Liver (tissue), 9 donors: ENCODE data around the gene LRRN3. TPM values are rescaled to one million over a fixed set of nuclear protein-coding genes. Genes with fewer than 3 reads are reported as not detected.

Experiments
- DNase-seq: peaks from one replicate; pipeline ENCODE4 v3.0.0-alpha.2; 2017; ENCODE audit warnings: low spot score
- H3K27ac ChIP-seq, 2 donors: one replicate each; pipeline ENCODE4 v1.7.0; 2013; ENCODE audit warnings: inconsistent platforms in 2 of 2, low read length in 2 of 2, control low read depth in 1 of 2, low read depth in 1 of 2, mild to moderate bottlenecking in 1 of 2
- H3K27me3 ChIP-seq, 4 donors: one replicate each; pipeline versions ENCODE4 v1.6.1 to v1.7.0; 2013; ENCODE audit warnings: low read length in 3 of 4, inconsistent platforms in 1 of 4, mild to moderate bottlenecking in 1 of 4, moderate library complexity in 1 of 4; ENCODE audit not compliant: control insufficient read depth in 4 of 4, insufficient read depth in 4 of 4
- H3K36me3 ChIP-seq, 4 donors: one replicate each; pipeline versions ENCODE4 v1.6.1 to v1.7.0; 2013; ENCODE audit warnings: low read length in 3 of 4, mild to moderate bottlenecking in 3 of 4, low read depth in 1 of 4, moderate library complexity in 1 of 4; ENCODE audit not compliant: control insufficient read depth in 4 of 4, insufficient read depth in 3 of 4
- H3K4me1 ChIP-seq, 4 donors: one replicate each; pipeline versions ENCODE4 v1.6.1 to v1.7.0; 2013; ENCODE audit warnings: low read length in 3 of 4, mild to moderate bottlenecking in 3 of 4, moderate library complexity in 1 of 4; ENCODE audit not compliant: control insufficient read depth in 4 of 4, insufficient read depth in 4 of 4
- H3K4me3 ChIP-seq, 3 donors: one replicate each; pipeline versions ENCODE4 v1.6.1 to v1.7.0; 2013; ENCODE audit warnings: low read length in 3 of 3, control low read depth in 1 of 3, low read depth in 1 of 3, mild to moderate bottlenecking in 1 of 3
- H3K9ac ChIP-seq, 2 donors: one replicate each; pipeline ENCODE4 v1.7.0; 2013; ENCODE audit warnings: low read length in 2 of 2, mild to moderate bottlenecking in 2 of 2, moderate library complexity in 2 of 2, control low read depth in 1 of 2, low read depth in 1 of 2
- H3K9me3 ChIP-seq, 4 donors: one replicate each; pipeline versions ENCODE4 v1.6.1 to v1.7.0; 2013; ENCODE audit warnings: low read length in 3 of 4; ENCODE audit not compliant: control insufficient read depth in 4 of 4
- FOXA1 ChIP-seq: IDR thresholded peaks from 2 replicates; pipeline ENCODE4 v1.6.1; 2016; ENCODE audit warnings: antibody characterized with exemption
- GABPA ChIP-seq, 2 donors: IDR thresholded peaks in 1 of 2; conservative IDR thresholded peaks in 1 of 2; 2 replicates each; pipeline ENCODE4 v1.6.1; 2016; ENCODE audit warnings: antibody characterized with exemption in 2 of 2, mild to moderate bottlenecking in 1 of 2, moderate library complexity in 1 of 2
- HNF4G ChIP-seq: IDR thresholded peaks from 2 replicates; pipeline ENCODE4 v1.6.1; 2016; ENCODE audit warnings: antibody characterized with exemption
- JUND ChIP-seq, 2 donors: IDR thresholded peaks; 2 replicates each; pipeline ENCODE4 v1.6.1; 2016; ENCODE audit warnings: antibody characterized with exemption in 2 of 2
- NR2F2 ChIP-seq: IDR thresholded peaks from 2 replicates; pipeline ENCODE4 v1.6.1; 2016; ENCODE audit warnings: antibody characterized with exemption
- RXRA ChIP-seq, 2 donors: IDR thresholded peaks; 2 replicates each; pipeline ENCODE4 v1.6.1; 2017 to 2018; ENCODE audit warnings: antibody characterized with exemption in 2 of 2, mild to moderate bottlenecking in 1 of 2
- SP1 ChIP-seq: IDR thresholded peaks from 2 replicates; pipeline ENCODE4 v1.6.1; 2018; ENCODE audit warnings: antibody characterized with exemption, mild to moderate bottlenecking
- WGBS: extraction: QIAGEN DNeasy Blood & Tissue Kit; methylation state at CpG from one replicate; pipeline ENCODE4 v1.1.7; 2013; 5-methylcytosine and 5-hydroxymethylcytosine counted together
- polyA plus RNA-seq, 2 donors: library from polyadenylated mRNA; stranded (reverse) in 1 of 2; unstranded in 1 of 2; fragments of 200-250 nt in 1 of 2; fragments of >200 nt in 1 of 2; fragmentation: Nextera tagmentation in 1 of 2; extraction: Ambion mirVana in 1 of 2; gene quantifications; one replicate each; pipeline versions ENCODE4 v1.2.1 to v1.2.3, GENCODE V29; 2013 to 2015
- total RNA-seq, 2 donors: library from RNA; depleted of rRNA; stranded (reverse); fragments of >200 nt; gene quantifications; one replicate each; pipeline ENCODE4 v1.2.3, GENCODE V29; 2014
- TF ChIP-seq, protein P1 (sequence below): fragments of 150-350 bp; IDR thresholded peaks from 2 replicates; pipeline ENCODE4 v1.5.1; 2017; ENCODE audit warnings: improper control_type of control experiment, low read depth, low read length; ENCODE audit not compliant: missing input control
- TF ChIP-seq, protein P2 (sequence below): IDR thresholded peaks from 2 replicates; pipeline ENCODE4 v1.6.1; 2016; ENCODE audit warnings: antibody characterized with exemption
- TF ChIP-seq, protein P3 (sequence below): IDR thresholded peaks from 2 replicates; pipeline ENCODE4 v1.6.1; 2016; ENCODE audit warnings: antibody characterized with exemption
- TF ChIP-seq, protein P4 (sequence below): IDR thresholded peaks from 2 replicates; pipeline ENCODE4 v1.6.1; 2016; ENCODE audit warnings: antibody characterized with exemption, mild to moderate bottlenecking
- TF ChIP-seq, protein P5 (sequence below): IDR thresholded peaks from 2 replicates; pipeline ENCODE4 v1.6.1; 2016; ENCODE audit warnings: antibody characterized with exemption
- donor health status: healthy.
- donor health status: healthy.
- donor health status: healthy.
- donor health status: healthy.
- donor health status: healthy.

LRRN3 gene
- total and polyA plus RNA-seq, 4 donors: 0.18 to 1.1 (median 0.32) TPM

DNA sequence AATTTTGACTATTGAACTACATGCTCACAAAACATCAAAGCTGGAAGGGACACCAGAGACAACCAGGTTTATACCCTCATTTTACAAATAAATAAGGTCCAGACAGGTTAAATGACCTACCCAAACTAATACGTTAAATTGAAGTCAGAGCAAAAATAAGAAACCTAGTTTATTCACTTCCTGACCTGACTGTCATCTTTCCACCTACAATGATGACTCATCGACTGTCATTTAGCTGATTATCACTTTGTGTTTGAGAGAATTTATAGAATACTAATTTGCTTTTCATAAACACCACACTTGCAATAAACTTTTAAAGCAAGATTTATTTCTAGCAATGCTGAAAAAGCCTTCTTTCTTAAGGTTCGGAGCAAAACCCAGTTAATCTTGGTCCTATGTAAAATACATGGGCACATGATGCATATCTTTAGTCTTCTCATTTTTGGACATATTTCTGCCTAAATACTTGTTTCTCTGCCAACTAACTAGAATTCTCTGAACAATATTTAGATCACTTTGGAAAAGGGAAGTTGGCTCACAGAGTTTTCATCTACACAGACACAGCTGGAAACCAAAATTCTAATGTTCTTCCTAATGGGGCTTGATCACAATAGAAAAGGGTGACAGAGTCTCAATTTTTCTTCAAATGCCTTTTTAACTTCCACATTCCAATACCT is 16.7 kb upstream of the LRRN3 start:
- H3K4me3 ChIP-seq: no peak overlapping the region
- DNase-seq: no peak
- WGBS: 82% methylated on average over 3 of the region's 3 CpGs
- no peak overlapping the region for H3K9ac ChIP-seq
- no peaks in the 10 kb centered on the region for H3K27me3 ChIP-seq
- no peaks in the 10 kb centered on the region for H3K36me3 ChIP-seq
- no peaks in the 10 kb centered on the region for H3K4me1 ChIP-seq
- no peaks in the 10 kb centered on the region for H3K9me3 ChIP-seq
- TF ChIP-seq GABPA (IDR thresholded peaks at IDR 0.05 in 1 of 2, conservative IDR thresholded peaks at IDR 0.05 in 1 of 2) (no peak), HNF4G (no peak), RXRA (IDR thresholded peaks at IDR 0.05) (no peak)
- TF ChIP-seq, protein P1, sequence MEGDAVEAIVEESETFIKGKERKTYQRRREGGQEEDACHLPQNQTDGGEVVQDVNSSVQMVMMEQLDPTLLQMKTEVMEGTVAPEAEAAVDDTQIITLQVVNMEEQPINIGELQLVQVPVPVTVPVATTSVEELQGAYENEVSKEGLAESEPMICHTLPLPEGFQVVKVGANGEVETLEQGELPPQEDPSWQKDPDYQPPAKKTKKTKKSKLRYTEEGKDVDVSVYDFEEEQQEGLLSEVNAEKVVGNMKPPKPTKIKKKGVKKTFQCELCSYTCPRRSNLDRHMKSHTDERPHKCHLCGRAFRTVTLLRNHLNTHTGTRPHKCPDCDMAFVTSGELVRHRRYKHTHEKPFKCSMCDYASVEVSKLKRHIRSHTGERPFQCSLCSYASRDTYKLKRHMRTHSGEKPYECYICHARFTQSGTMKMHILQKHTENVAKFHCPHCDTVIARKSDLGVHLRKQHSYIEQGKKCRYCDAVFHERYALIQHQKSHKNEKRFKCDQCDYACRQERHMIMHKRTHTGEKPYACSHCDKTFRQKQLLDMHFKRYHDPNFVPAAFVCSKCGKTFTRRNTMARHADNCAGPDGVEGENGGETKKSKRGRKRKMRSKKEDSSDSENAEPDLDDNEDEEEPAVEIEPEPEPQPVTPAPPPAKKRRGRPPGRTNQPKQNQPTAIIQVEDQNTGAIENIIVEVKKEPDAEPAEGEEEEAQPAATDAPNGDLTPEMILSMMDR: no peak
- TF ChIP-seq, protein P2, sequence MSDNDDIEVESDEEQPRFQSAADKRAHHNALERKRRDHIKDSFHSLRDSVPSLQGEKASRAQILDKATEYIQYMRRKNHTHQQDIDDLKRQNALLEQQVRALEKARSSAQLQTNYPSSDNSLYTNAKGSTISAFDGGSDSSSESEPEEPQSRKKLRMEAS: no peak
- H3K27ac ChIP-seq: no peak overlapping the region

DNA sequence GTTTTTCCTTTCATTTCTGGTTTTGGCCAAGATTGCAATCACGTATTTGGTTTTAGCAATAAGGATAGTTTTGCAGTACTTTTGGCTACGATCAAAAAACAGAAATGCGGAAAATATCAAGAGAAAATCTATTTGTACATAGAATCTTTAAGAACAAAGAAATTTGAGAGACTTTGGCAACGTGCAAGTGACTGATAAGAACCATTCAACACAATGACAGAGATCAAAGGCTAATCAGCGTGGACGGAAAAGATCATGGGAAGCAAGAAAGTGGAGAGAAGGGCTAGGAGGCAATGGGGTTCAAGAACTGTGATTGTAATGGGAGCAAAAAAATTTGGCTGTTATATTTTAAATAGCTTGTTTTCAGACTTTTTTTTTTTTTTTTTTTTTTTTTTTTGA is 16.2 kb upstream of the LRRN3 start:
- no peak for DNase-seq
- no peak overlapping the region for H3K27ac ChIP-seq
- no peaks in the 10 kb centered on the region for H3K9me3 ChIP-seq
- WGBS: 84% methylated on average over 6 of the region's 6 CpGs
- TF ChIP-seq GABPA (IDR thresholded peaks at IDR 0.05 in 1 of 2, conservative IDR thresholded peaks at IDR 0.05 in 1 of 2) (no peak), RXRA (IDR thresholded peaks at IDR 0.05) (no peak)
- TF ChIP-seq, protein P3, sequence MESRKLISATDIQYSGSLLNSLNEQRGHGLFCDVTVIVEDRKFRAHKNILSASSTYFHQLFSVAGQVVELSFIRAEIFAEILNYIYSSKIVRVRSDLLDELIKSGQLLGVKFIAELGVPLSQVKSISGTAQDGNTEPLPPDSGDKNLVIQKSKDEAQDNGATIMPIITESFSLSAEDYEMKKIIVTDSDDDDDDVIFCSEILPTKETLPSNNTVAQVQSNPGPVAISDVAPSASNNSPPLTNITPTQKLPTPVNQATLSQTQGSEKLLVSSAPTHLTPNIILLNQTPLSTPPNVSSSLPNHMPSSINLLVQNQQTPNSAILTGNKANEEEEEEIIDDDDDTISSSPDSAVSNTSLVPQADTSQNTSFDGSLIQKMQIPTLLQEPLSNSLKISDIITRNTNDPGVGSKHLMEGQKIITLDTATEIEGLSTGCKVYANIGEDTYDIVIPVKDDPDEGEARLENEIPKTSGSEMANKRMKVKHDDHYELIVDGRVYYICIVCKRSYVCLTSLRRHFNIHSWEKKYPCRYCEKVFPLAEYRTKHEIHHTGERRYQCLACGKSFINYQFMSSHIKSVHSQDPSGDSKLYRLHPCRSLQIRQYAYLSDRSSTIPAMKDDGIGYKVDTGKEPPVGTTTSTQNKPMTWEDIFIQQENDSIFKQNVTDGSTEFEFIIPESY: no peak
- TF ChIP-seq, protein P4, sequence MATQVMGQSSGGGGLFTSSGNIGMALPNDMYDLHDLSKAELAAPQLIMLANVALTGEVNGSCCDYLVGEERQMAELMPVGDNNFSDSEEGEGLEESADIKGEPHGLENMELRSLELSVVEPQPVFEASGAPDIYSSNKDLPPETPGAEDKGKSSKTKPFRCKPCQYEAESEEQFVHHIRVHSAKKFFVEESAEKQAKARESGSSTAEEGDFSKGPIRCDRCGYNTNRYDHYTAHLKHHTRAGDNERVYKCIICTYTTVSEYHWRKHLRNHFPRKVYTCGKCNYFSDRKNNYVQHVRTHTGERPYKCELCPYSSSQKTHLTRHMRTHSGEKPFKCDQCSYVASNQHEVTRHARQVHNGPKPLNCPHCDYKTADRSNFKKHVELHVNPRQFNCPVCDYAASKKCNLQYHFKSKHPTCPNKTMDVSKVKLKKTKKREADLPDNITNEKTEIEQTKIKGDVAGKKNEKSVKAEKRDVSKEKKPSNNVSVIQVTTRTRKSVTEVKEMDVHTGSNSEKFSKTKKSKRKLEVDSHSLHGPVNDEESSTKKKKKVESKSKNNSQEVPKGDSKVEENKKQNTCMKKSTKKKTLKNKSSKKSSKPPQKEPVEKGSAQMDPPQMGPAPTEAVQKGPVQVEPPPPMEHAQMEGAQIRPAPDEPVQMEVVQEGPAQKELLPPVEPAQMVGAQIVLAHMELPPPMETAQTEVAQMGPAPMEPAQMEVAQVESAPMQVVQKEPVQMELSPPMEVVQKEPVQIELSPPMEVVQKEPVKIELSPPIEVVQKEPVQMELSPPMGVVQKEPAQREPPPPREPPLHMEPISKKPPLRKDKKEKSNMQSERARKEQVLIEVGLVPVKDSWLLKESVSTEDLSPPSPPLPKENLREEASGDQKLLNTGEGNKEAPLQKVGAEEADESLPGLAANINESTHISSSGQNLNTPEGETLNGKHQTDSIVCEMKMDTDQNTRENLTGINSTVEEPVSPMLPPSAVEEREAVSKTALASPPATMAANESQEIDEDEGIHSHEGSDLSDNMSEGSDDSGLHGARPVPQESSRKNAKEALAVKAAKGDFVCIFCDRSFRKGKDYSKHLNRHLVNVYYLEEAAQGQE: no peak
- no peaks in the 10 kb centered on the region for H3K36me3 ChIP-seq
- no peaks in the 10 kb centered on the region for H3K4me1 ChIP-seq
- H3K9ac ChIP-seq: no peak overlapping the region
- no peaks in the 10 kb centered on the region for H3K27me3 ChIP-seq
- no peak overlapping the region for H3K4me3 ChIP-seq

DNA sequence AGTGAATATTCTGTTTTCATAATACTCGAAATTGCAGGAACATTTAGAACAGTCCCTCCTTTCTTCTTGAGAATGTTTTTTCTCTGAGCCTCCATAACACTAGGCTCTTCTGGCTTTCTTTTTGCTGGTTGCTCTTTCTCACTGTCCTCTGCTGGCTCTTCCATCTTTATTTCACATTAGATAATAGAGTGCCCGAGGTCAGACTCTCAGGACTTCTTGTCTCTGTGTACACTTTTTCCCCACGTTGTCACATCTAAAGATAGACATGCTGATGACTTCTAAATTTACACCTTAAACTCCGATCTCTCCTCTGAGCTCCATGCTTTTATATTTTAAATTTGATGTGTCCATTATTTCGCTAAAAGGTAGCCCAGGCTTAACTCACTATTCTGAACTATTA is 15.4 kb upstream of the LRRN3 start:
- Histone ChIP-seq H3K36me3 (no peaks in the 10 kb centered on the region), H3K27me3 (no peaks in the 10 kb centered on the region), H3K9ac (no peak overlapping the region), H3K9me3 (no peaks in the 10 kb centered on the region), H3K27ac (no peak overlapping the region), H3K4me3 (no peak overlapping the region), H3K4me1 (no peaks in the 10 kb centered on the region)
- no peak for DNase-seq
- WGBS: 89% methylated on average over 5 of the region's 5 CpGs
- TF ChIP-seq GABPA (IDR thresholded peaks at IDR 0.05 in 1 of 2, conservative IDR thresholded peaks at IDR 0.05 in 1 of 2) (no peak), NR2F2 (no peak), JUND (IDR thresholded peaks at IDR 0.05) (no peak), RXRA (IDR thresholded peaks at IDR 0.05) (no peak), SP1 (no peak), FOXA1 (no peak), HNF4G (no peak)
- TF ChIP-seq, protein P5, sequence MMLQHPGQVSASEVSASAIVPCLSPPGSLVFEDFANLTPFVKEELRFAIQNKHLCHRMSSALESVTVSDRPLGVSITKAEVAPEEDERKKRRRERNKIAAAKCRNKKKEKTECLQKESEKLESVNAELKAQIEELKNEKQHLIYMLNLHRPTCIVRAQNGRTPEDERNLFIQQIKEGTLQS: no peak
- TF ChIP-seq, protein P1: no peak
